HepG2 (cell line): Measurements from ENCODE around the gene HSPB6. TPM values are rescaled to one million over a fixed set of nuclear protein-coding genes. Genes with fewer than 3 reads are reported as not detected.

ENCODE experiments used
- CHD2 ChIP-seq: IDR thresholded peaks from 2 replicates; pipeline ENCODE4 v1.6.1; 2011; ENCODE audit warnings: low read depth, low read length, improper control_type of control experiment
- ETV6 ChIP-seq: sonication (generic); formaldehyde crosslinking; conservative IDR thresholded peaks from 2 replicates; pipeline ENCODE4 v1.4.0; 2020; ENCODE audit warnings: missing genetic modification reagents
- SIN3A ChIP-seq: IDR thresholded peaks from 2 replicates; pipeline ENCODE4 v1.6.1; 2011; ENCODE audit warnings: low read depth, mild to moderate bottlenecking, control low read depth, low read length, borderline replicate concordance
- SMAD1 ChIP-seq: sonication (generic); formaldehyde crosslinking; IDR thresholded peaks from 2 replicates; pipeline ENCODE4 v1.4.0; 2020; ENCODE audit warnings: missing genetic modification reagents, low read depth, mild to moderate bottlenecking, borderline replicate concordance
- polyA plus RNA-seq, 8 experiments: library from polyadenylated mRNA; depleted of rRNA in 3 of 8; stranded (reverse) in 7 of 8; unstranded in 1 of 8; fragments of >200 nt; fragmentation: Illumina TruSeq in 4 of 8; extraction: Trizol in 4 of 8; gene quantifications; 2 replicates each; pipeline versions ENCODE4 v1.2.1 to v1.2.3, GENCODE V29; 2011 to 2016; ENCODE audit warnings: low read depth in 4 of 8, missing spikeins in 1 of 8, mixed read lengths in 1 of 8; ENCODE audit not compliant: insufficient read depth in 1 of 8
- total RNA-seq, 5 experiments: library from RNA; depleted of rRNA; stranded (reverse); fragments of >200 nt; fragmentation: Illumina TruSeq; extraction: Trizol; gene quantifications; 2 replicates each; pipeline ENCODE4 v1.2.3, GENCODE V29; 2016; ENCODE audit warnings: low read depth in 1 of 5
- TF ChIP-seq, protein P1 (sequence below): sonication (generic); formaldehyde crosslinking; IDR thresholded peaks from 2 replicates; pipeline ENCODE4 v1.4.0; 2020; ENCODE audit warnings: mild to moderate bottlenecking, missing genetic modification reagents
- TF ChIP-seq, protein P2 (sequence below): sonication (generic); formaldehyde crosslinking; conservative IDR thresholded peaks from 2 replicates; pipeline ENCODE4 v1.4.0; 2020; ENCODE audit warnings: missing genetic modification reagents
- TF ChIP-seq, protein P3 (sequence below): fragments of 450-650 bp; IDR thresholded peaks from 2 replicates; pipeline ENCODE4 v1.6.1; 2016
- TF ChIP-seq, protein P4 (sequence below): sonication (generic); formaldehyde crosslinking; IDR thresholded peaks from 2 replicates; pipeline ENCODE4 v1.4.0; 2020; ENCODE audit warnings: missing genetic modification reagents
- TF ChIP-seq, protein P5 (sequence below): sonication (generic); formaldehyde crosslinking; IDR thresholded peaks from 2 replicates; pipeline ENCODE4 v1.8.1; 2023; ENCODE audit warnings: mild to moderate bottlenecking, missing genetic modification reagents

Gene HSPB6
- total and polyA plus RNA-seq, 2 of the 13 experiments (the other 11 are each of a cell fraction or from before 2014, with no cell fraction given) = 0.18 TPM; not detected in 1

DNA sequence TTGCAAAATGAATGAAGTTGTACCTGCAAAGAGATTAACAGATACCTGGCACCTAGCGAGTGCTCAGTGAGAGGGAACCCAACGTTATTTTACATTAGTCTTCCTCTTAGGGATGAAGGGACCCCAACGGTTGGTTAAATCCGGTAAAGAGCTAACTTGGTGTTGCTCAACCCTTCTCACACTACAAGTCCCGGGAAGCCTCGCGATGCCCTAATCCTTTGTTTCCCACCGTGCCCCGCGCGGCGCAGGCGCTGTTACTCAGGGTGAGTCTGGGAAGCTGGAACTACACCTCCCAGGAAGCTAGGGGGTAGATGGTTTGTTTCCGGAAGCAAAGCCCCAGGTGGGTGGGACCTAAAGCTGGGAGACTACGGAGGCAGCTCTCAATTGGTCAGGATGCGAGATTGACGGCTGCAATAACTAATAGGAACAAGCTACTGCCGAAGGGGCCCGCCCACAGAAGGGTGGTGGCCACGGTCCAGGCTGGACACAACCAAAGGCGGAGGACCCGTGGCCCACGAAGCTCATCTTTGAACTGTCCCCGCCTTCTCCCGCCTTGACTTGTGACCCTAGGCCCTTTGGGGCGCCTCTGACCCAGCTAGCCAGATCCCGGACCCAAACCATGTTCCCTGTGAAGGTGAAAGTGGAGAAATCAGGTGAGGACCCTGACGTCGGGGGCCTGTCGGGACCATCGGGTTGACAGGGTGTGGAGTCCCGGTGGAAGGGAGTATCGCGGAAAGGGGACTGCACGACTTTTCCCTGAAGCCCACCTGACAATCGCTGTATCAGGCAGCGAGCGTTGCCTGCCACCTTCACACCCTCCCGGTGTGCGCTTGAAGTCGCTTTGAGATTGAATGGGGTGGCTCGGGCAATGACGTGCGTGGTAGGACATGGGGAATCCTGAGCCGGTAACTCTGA, 8.5 kb downstream of the HSPB6 start, which contains the start of gene LIN37 (continued):
- TF ChIP-seq, protein P1, sequence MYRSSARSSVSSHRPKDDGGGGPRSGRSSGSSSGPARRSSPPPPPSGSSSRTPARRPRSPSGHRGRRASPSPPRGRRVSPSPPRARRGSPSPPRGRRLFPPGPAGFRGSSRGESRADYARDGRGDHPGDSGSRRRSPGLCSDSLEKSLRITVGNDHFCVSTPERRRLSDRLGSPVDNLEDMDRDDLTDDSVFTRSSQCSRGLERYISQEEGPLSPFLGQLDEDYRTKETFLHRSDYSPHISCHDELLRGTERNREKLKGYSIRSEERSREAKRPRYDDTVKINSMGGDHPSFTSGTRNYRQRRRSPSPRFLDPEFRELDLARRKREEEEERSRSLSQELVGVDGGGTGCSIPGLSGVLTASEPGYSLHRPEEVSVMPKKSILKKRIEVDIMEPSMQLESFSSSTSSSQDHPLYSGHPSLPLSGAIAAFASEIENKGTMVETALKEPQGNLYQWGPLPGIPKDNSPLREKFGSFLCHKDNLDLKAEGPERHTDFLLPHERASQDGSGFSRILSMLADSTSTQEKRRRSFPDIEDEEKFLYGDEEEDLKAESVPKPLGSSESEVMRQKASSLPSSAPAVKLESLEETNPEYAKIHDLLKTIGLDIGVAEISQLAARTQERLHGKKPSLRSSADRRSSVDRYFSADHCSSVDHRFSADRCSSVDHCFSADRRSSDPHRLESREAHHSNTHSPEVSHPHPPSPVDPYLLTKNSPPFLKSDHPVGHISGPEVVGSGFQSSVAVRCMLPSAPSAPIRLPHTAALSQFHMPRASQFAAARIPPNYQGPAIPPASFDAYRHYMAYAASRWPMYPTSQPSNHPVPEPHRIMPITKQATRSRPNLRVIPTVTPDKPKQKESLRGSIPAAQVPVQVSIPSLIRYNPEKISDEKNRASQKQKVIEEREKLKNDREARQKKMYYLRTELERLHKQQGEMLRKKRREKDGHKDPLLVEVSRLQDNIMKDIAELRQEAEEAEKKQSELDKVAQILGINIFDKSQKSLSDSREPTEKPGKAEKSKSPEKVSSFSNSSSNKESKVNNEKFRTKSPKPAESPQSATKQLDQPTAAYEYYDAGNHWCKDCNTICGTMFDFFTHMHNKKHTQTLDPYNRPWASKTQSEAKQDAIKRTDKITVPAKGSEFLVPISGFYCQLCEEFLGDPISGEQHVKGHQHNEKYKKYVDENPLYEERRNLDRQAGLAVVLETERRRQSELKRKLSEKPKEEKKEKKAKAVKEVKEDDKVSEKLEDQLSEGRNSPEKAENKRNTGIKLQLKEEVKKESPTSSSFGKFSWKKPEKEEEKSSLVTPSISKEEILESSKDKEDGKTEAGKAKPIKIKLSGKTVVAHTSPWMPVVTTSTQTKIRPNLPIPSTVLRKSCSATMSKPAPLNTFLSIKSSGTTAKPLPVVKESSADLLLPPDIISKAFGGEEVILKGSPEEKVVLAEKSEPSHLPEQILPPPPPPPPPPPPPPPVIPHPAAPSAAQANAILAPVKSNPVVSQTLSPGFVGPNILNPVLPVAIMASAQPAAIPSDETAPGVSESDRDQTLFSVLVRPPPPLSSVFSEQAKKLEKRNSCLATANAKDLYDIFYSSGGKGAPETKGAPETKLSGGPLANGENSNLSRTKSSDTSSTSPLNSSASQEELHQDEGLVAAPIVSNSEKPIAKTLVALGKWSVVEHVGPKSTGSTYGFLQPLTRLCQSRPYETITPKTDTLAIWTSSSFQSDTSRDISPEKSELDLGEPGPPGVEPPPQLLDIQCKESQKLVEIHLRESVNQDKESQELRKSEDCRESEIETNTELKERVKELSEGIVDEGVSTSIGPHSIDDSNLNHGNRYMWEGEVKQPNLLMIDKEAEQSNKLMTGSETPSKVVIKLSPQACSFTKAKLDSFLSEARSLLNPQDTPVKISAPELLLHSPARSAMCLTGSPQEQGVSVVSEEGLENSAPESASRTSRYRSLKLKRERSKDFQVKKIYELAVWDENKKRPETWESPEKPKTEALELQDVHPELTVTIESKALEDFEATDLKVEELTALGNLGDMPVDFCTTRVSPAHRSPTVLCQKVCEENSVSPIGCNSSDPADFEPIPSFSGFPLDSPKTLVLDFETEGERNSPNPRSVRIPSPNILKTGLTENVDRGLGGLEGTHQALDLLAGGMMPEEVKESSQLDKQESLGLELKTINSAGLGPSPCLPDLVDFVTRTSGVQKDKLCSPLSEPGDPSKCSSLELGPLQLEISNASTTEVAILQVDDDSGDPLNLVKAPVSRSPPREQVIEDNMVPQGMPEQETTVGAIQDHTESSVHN (CRISPR knock-in tag) = no peak
- TF ChIP-seq, protein P2, sequence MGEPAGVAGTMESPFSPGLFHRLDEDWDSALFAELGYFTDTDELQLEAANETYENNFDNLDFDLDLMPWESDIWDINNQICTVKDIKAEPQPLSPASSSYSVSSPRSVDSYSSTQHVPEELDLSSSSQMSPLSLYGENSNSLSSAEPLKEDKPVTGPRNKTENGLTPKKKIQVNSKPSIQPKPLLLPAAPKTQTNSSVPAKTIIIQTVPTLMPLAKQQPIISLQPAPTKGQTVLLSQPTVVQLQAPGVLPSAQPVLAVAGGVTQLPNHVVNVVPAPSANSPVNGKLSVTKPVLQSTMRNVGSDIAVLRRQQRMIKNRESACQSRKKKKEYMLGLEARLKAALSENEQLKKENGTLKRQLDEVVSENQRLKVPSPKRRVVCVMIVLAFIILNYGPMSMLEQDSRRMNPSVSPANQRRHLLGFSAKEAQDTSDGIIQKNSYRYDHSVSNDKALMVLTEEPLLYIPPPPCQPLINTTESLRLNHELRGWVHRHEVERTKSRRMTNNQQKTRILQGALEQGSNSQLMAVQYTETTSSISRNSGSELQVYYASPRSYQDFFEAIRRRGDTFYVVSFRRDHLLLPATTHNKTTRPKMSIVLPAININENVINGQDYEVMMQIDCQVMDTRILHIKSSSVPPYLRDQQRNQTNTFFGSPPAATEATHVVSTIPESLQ = no peak
- TF ChIP-seq, protein P3, sequence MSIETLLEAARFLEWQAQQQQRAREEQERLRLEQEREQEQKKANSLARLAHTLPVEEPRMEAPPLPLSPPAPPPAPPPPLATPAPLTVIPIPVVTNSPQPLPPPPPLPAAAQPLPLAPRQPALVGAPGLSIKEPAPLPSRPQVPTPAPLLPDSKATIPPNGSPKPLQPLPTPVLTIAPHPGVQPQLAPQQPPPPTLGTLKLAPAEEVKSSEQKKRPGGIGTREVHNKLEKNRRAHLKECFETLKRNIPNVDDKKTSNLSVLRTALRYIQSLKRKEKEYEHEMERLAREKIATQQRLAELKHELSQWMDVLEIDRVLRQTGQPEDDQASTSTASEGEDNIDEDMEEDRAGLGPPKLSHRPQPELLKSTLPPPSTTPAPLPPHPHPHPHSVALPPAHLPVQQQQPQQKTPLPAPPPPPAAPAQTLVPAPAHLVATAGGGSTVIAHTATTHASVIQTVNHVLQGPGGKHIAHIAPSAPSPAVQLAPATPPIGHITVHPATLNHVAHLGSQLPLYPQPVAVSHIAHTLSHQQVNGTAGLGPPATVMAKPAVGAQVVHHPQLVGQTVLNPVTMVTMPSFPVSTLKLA = peak; percentile 53; the same call in 1 of the 2 replicates
- TF ChIP-seq, protein P4, sequence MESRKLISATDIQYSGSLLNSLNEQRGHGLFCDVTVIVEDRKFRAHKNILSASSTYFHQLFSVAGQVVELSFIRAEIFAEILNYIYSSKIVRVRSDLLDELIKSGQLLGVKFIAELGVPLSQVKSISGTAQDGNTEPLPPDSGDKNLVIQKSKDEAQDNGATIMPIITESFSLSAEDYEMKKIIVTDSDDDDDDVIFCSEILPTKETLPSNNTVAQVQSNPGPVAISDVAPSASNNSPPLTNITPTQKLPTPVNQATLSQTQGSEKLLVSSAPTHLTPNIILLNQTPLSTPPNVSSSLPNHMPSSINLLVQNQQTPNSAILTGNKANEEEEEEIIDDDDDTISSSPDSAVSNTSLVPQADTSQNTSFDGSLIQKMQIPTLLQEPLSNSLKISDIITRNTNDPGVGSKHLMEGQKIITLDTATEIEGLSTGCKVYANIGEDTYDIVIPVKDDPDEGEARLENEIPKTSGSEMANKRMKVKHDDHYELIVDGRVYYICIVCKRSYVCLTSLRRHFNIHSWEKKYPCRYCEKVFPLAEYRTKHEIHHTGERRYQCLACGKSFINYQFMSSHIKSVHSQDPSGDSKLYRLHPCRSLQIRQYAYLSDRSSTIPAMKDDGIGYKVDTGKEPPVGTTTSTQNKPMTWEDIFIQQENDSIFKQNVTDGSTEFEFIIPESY (CRISPR knock-in tag) = no peak
- TF ChIP-seq SIN3A = peak; percentile 87
- TF ChIP-seq, protein P5, sequence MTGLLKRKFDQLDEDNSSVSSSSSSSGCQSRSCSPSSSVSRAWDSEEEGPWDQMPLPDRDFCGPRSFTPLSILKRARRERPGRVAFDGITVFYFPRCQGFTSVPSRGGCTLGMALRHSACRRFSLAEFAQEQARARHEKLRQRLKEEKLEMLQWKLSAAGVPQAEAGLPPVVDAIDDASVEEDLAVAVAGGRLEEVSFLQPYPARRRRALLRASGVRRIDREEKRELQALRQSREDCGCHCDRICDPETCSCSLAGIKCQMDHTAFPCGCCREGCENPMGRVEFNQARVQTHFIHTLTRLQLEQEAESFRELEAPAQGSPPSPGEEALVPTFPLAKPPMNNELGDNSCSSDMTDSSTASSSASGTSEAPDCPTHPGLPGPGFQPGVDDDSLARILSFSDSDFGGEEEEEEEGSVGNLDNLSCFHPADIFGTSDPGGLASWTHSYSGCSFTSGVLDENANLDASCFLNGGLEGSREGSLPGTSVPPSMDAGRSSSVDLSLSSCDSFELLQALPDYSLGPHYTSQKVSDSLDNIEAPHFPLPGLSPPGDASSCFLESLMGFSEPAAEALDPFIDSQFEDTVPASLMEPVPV (CRISPR knock-in tag) = no peak
- peak; percentile 97 for TF ChIP-seq CHD2
- no peak for TF ChIP-seq SMAD1
- no peak for TF ChIP-seq ETV6
